H1 (cell line): ENCODE results near the gene GPC1. TPM values are rescaled to one million over a fixed set of nuclear protein-coding genes. Genes with fewer than 3 reads are reported as not detected.

ENCODE experiments used
- CTCF ChIA-PET: fragments of 300-600 bp; sonication (Branson Sonifier 250); formaldehyde crosslinking; loops from one replicate; lab custom pipeline; 2021; ENCODE audit not compliant: partially characterized antibody; lab: Charles Lee
- POLR2A ChIA-PET: fragments of 300-600 bp; sonication (Branson Sonifier 250); formaldehyde crosslinking; loops from one replicate; lab custom pipeline; 2021; ENCODE audit warnings: inconsistent platforms; ENCODE audit not compliant: partially characterized antibody; lab: Charles Lee
- DNase-seq, 2 experiments: peaks; one replicate each; pipeline versions ENCODE4 v3.0.0 to v3.0.0-alpha.2; 2010 to 2022; ENCODE audit warnings: low spot score in 2 of 2, low read depth in 1 of 2, mixed read lengths in 1 of 2
- FAIRE-seq: peaks from 2 replicates; lab custom pipeline; 2011; peaks lifted over from hg19 to GRCh38; lab: Jason Lieb, UNC
- H2AFZ ChIP-seq: 2 replicates; pipeline ENCODE4 v1.8.1; 2012; ENCODE audit warnings: low read length, inconsistent platforms
- H2AK5ac ChIP-seq: 2 replicates; pipeline ENCODE4 v1.6.1; 2013; ENCODE audit warnings: low read depth, low read length
- H2BK120ac ChIP-seq: replicated peaks from 2 replicates; pipeline ENCODE3; 2013; ENCODE audit warnings: low read depth, low read length, inconsistent platforms
- H2BK12ac ChIP-seq: 2 replicates; pipeline ENCODE4 v1.6.1; 2013; ENCODE audit warnings: low read depth, low read length
- H2BK15ac ChIP-seq: 2 replicates; pipeline ENCODE4 v1.6.1; 2013; ENCODE audit warnings: low read length
- H2BK20ac ChIP-seq: 2 replicates; pipeline ENCODE4 v1.6.1; 2013; ENCODE audit warnings: low read length
- H2BK5ac ChIP-seq: 2 replicates; pipeline ENCODE4 v1.6.1; 2013; ENCODE audit warnings: low read depth, low read length
- H3K14ac ChIP-seq: 2 replicates; pipeline ENCODE4 v1.6.1; 2013; ENCODE audit warnings: inconsistent platforms; ENCODE audit not compliant: insufficient read length
- H3K18ac ChIP-seq: 2 replicates; pipeline ENCODE4 v1.6.1; 2013; ENCODE audit warnings: low read length; ENCODE audit errors: extremely low read depth
- H3K23ac ChIP-seq: 2 replicates; pipeline ENCODE4 v1.6.1; 2013; ENCODE audit warnings: inconsistent platforms; ENCODE audit not compliant: insufficient read length
- H3K23me2 ChIP-seq: 2 replicates; pipeline ENCODE4 v1.6.1; 2013; ENCODE audit warnings: low read depth, low read length
- H3K27ac ChIP-seq: 2 replicates; pipeline ENCODE4 v1.6.1; 2011; ENCODE audit warnings: low read depth, low read length, inconsistent platforms
- H3K27me3 ChIP-seq, 4 experiments: replicated peaks in 1 of 4; 1 replicate in 1 of 4; 2 replicates in 3 of 4; pipeline versions ENCODE4 v1.6.1 to v1.8.1; 2011 to 2013; ENCODE audit warnings: low read length in 3 of 4, mild to moderate bottlenecking in 3 of 4, inconsistent platforms in 2 of 4, mixed read lengths in 2 of 4, moderate library complexity in 1 of 4; ENCODE audit not compliant: control insufficient read depth in 3 of 4, insufficient read depth in 3 of 4; ENCODE audit errors: extremely low read depth in 1 of 4
- H3K36me3 ChIP-seq, 4 experiments: 2 replicates each; pipeline versions ENCODE4 v1.6.1 to v1.8.1; 2011 to 2013; ENCODE audit warnings: mild to moderate bottlenecking in 4 of 4, low read length in 3 of 4, moderate library complexity in 2 of 4, control low read depth in 1 of 4, inconsistent platforms in 1 of 4; ENCODE audit not compliant: insufficient read depth in 4 of 4, control insufficient read depth in 2 of 4
- H3K4ac ChIP-seq: replicated peaks from 2 replicates; pipeline ENCODE3; 2013; ENCODE audit warnings: low read length, low read depth, mixed read lengths, inconsistent platforms; ENCODE audit not compliant: insufficient read length
- H3K4me1 ChIP-seq, 4 experiments: replicated peaks in 1 of 4; 1 replicate in 1 of 4; 2 replicates in 3 of 4; pipeline versions ENCODE4 v1.6.1 to v1.8.1; 2011 to 2013; ENCODE audit warnings: low read length in 3 of 4, inconsistent platforms in 2 of 4, mixed read lengths in 1 of 4; ENCODE audit not compliant: insufficient read depth in 4 of 4, control insufficient read depth in 3 of 4
- H3K4me2 ChIP-seq, 2 experiments: 2 replicates each; pipeline versions ENCODE4 v1.6.1 to v1.8.1; 2011 to 2013; ENCODE audit warnings: low read depth in 2 of 2, low read length in 2 of 2, control low read depth in 1 of 2, inconsistent platforms in 1 of 2, mild to moderate bottlenecking in 1 of 2; ENCODE audit not compliant: insufficient read depth in 1 of 2
- H3K4me3 ChIP-seq, 4 experiments: fragments of 200-600, 300-600 bp in 1 of 4; sonication (generic), shearing (Covaris generic), sonication (Bioruptor Twin) in 1 of 4; 2 replicates each; pipeline versions ENCODE4 v1.5.1 to v1.8.1; 2011 to 2016; ENCODE audit warnings: low read length in 4 of 4, low read depth in 3 of 4, control low read depth in 2 of 4, inconsistent platforms in 2 of 4, mild to moderate bottlenecking in 2 of 4, mixed read lengths in 1 of 4, moderate library complexity in 1 of 4; ENCODE audit not compliant: insufficient read depth in 2 of 4; ENCODE audit errors: extremely low read depth in 1 of 4
- H3K56ac ChIP-seq: replicated peaks from 2 replicates; pipeline ENCODE3; 2013; ENCODE audit warnings: low read depth, mild to moderate bottlenecking, mixed read lengths, low read length, inconsistent platforms; ENCODE audit not compliant: insufficient read length
- H3K79me1 ChIP-seq: 2 replicates; pipeline ENCODE4 v1.6.1; 2013; ENCODE audit warnings: low read depth, low read length, control low read depth
- H3K79me2 ChIP-seq, 2 experiments: 2 replicates each; pipeline versions ENCODE4 v1.6.1 to v1.8.1; 2012 to 2013; ENCODE audit warnings: low read length in 2 of 2, mild to moderate bottlenecking in 2 of 2, inconsistent platforms in 1 of 2; ENCODE audit not compliant: insufficient read depth in 2 of 2, control insufficient read depth in 1 of 2
- H3K9ac ChIP-seq, 4 experiments: replicated peaks in 1 of 4; 1 replicate in 1 of 4; 2 replicates in 3 of 4; pipeline versions ENCODE4 v1.6.1 to v1.8.1; 2011 to 2013; ENCODE audit warnings: low read depth in 3 of 4, low read length in 3 of 4, control low read depth in 2 of 4, mild to moderate bottlenecking in 2 of 4, moderate library complexity in 2 of 4, inconsistent platforms in 1 of 4; ENCODE audit errors: extremely low read depth in 1 of 4
- H3K9me3 ChIP-seq, 2 experiments: 2 replicates each; pipeline versions ENCODE4 v1.6.1 to v1.8.1; 2012 to 2013; ENCODE audit warnings: mild to moderate bottlenecking in 2 of 2, moderate library complexity in 2 of 2, control low read depth in 1 of 2, inconsistent platforms in 1 of 2, low read depth in 1 of 2, low read length in 1 of 2, mixed read lengths in 1 of 2; ENCODE audit not compliant: insufficient read depth in 2 of 2
- H4K20me1 ChIP-seq, 2 experiments: replicated peaks in 1 of 2; 2 replicates each; pipeline versions ENCODE3 to v1.8.1; 2011 to 2013; ENCODE audit warnings: inconsistent platforms in 2 of 2, low read length in 2 of 2, mild to moderate bottlenecking in 1 of 2; ENCODE audit not compliant: insufficient read depth in 2 of 2, control insufficient read depth in 1 of 2
- H4K5ac ChIP-seq: 2 replicates; pipeline ENCODE4 v1.6.1; 2013; ENCODE audit warnings: low read length, low read depth, mixed read lengths, inconsistent platforms; ENCODE audit not compliant: insufficient read length
- H4K8ac ChIP-seq: 2 replicates; pipeline ENCODE4 v1.8.0; 2013; ENCODE audit warnings: mild to moderate bottlenecking, moderate library complexity, low read length, inconsistent platforms; ENCODE audit not compliant: insufficient read depth; ENCODE audit errors: extremely low read depth
- H4K91ac ChIP-seq: replicated peaks from 2 replicates; pipeline ENCODE3; 2013; ENCODE audit warnings: low read length, mixed read lengths, inconsistent platforms; ENCODE audit not compliant: insufficient read length
- CBX5 ChIP-seq: fragments of 300-800, 300-1000 bp; sonication (generic); IDR thresholded peaks from 2 replicates; pipeline ENCODE4 v1.7.1; 2016; ENCODE audit warnings: antibody characterized with exemption, low read length, low read depth
- CTCF ChIP-seq, 3 experiments: IDR thresholded peaks; 1 replicate in 2 of 3; 2 replicates in 1 of 3; pipeline versions ENCODE4 v1.5.1 to v1.6.1; 2011; ENCODE audit warnings: low read length in 3 of 3, mild to moderate bottlenecking in 3 of 3, inconsistent platforms in 2 of 3, low read depth in 1 of 3, moderate library complexity in 1 of 3; ENCODE audit not compliant: insufficient read depth in 1 of 3; ENCODE audit errors: control extremely low read depth in 1 of 3
- NANOG ChIP-seq: IDR thresholded peaks from 2 replicates; pipeline ENCODE4 v1.6.1; 2011; ENCODE audit warnings: low read length, low read depth, mild to moderate bottlenecking, inconsistent platforms; ENCODE audit not compliant: insufficient read depth, poor library complexity, severe bottlenecking
- SAP30 ChIP-seq: fragments of 300-600 bp; sonication (generic); IDR thresholded peaks from 2 replicates; pipeline ENCODE4 v1.7.1; 2012; ENCODE audit warnings: low read length, moderate library complexity, mild to moderate bottlenecking, inconsistent platforms; ENCODE audit not compliant: insufficient read depth, insufficient replicate concordance
- SIN3A ChIP-seq, 2 experiments: IDR thresholded peaks in 1 of 2; conservative IDR thresholded peaks in 1 of 2; 2 replicates each; pipeline ENCODE4 v1.6.1; 2011 to 2012; ENCODE audit warnings: low read length in 2 of 2, improper control_type of control experiment in 1 of 2, low read depth in 1 of 2, mild to moderate bottlenecking in 1 of 2
- USF2 ChIP-seq: IDR thresholded peaks from 2 replicates; pipeline ENCODE4 v1.6.1; 2011; ENCODE audit warnings: low read length, improper control_type of control experiment
- WGBS, 2 experiments: shearing (Covaris generic) in 1 of 2; methylation state at CpG; one replicate each; pipeline versions ENCODE4 v1.1.6 to v1.1.7; 2013 to 2015; ENCODE audit warnings: low lambda C conversion rate in 2 of 2, mixed read lengths in 2 of 2, inconsistent platforms in 1 of 2, low coverage in 1 of 2, missing lambda C conversion rate in 1 of 2; ENCODE audit not compliant: insufficient replicate concordance in 2 of 2, insufficient coverage in 1 of 2, insufficient read length in 1 of 2; ENCODE audit errors: extremely low coverage in 1 of 2, missing lambda C conversion rate in 1 of 2; 5-methylcytosine and 5-hydroxymethylcytosine counted together
- polyA plus RNA-seq, 7 experiments: library from polyadenylated mRNA; depleted of rRNA in 3 of 7; stranded (reverse) in 5 of 7; unstranded in 2 of 7; fragments of >200 nt in 5 of 7; fragments of 200-250 nt in 2 of 7; gene quantifications; 1 replicate in 5 of 7; 2 replicates in 1 of 7; 4 replicates in 1 of 7; pipeline versions ENCODE4 v1.2.1 to v1.2.3, GENCODE V29; 2011 to 2013; ENCODE audit warnings: missing spikeins in 2 of 7, mixed read lengths in 2 of 7
- total RNA-seq: library from RNA; stranded (reverse); fragmentation: NEBNext Ultra II Directional; extraction: Animal tissue kit (Norgen Biotek cat#: 25700); gene quantifications from 2 replicates; pipeline ENCODE4 v1.2.1, GENCODE V29; 2021

GPC1 gene
- total and polyA plus RNA-seq, 2 of the 8 experiments (the other 6 are each of a cell fraction or from before 2014, with no cell fraction given): 21.9 to 28.3 TPM

GRCh38 chr2:240424341-240425235, 10.9 kb upstream of the GPC1 start:
- no peak overlapping the region for H3K4me2 ChIP-seq
- peaks cover 0 to 1% (median 0%) of the 10 kb centered on the region in 4 experiments; a peak in 1 of 7 replicates for H3K4me1 ChIP-seq
- H3K4ac ChIP-seq: no peak overlapping the region
- peaks cover 23 to 42% of the 10 kb centered on the region in 2 experiments; a peak in 3 of 4 replicates for H3K9me3 ChIP-seq
- DNase-seq (no peak), FAIRE-seq (no peak)
- no peak overlapping the region for H2AK5ac ChIP-seq
- H3K14ac ChIP-seq: no peak overlapping the region
- no peak overlapping the region for H4K5ac ChIP-seq
- H2BK15ac ChIP-seq: no peak overlapping the region
- no peaks in the 10 kb centered on the region for H4K20me1 ChIP-seq
- H3K79me1 ChIP-seq: no peaks in the 10 kb centered on the region
- no peaks in the 10 kb centered on the region for H3K36me3 ChIP-seq
- no peaks in the 10 kb centered on the region for H3K79me2 ChIP-seq
- no peak overlapping the region for H2BK20ac ChIP-seq
- H3K4me3 ChIP-seq: no peak overlapping the region
- H4K91ac ChIP-seq: no peak overlapping the region
- H3K23ac ChIP-seq: no peak overlapping the region
- peak overlapping the region; percentile 14; the same call in 1 of the 2 replicates for H4K8ac ChIP-seq
- H2BK12ac ChIP-seq: no peak overlapping the region
- WGBS, 2 experiments: 88% methylated on average over 29 of the region's 29 CpGs; no CpG with 5 or more reads in 1 of the 2 experiments
- CTCF ChIA-PET: interaction anchor here (1.7 to 1.9 kb wide), 2 partner anchors 12 to 14 kb away, joined by 4 to 5 read pairs; no protein-coding TSS in a partner anchor
- no peak overlapping the region for H2BK120ac ChIP-seq
- POLR2A ChIA-PET: no interaction called here
- H2BK5ac ChIP-seq: no peak overlapping the region
- H3K27me3 ChIP-seq: 0 out of 7 replicates have a peak, but pooled peaks cover 0 to 8% (median under 1%) of the 10 kb centered on the region in 4 experiments
- H3K9ac ChIP-seq: no peak overlapping the region
- no peak overlapping the region for H2AFZ ChIP-seq
- no peaks in the 10 kb centered on the region for H3K23me2 ChIP-seq
- no peak overlapping the region for H3K56ac ChIP-seq
- no peak overlapping the region for H3K27ac ChIP-seq
- H3K18ac ChIP-seq: no peak overlapping the region
- TF ChIP-seq CTCF (IDR thresholded peaks at IDR 0.05; ENCODE audit: control extremely low read depth in 1 of 3, insufficient read depth in 1 of 3, low read depth in 1 of 3, low read length in 3 of 3) (peak in 2 of 3 experiments; percentile 16 to 20; a peak in 2 of 4 replicates), SAP30 (no peak), USF2 (no peak), CBX5 (no peak), SIN3A (conservative IDR thresholded peaks at IDR 0.05 in 1 of 2, IDR thresholded peaks at IDR 0.05 in 1 of 2; ENCODE audit: low read depth in 1 of 2, low read length in 2 of 2) (no peak), NANOG (no peak)
